LNCaP clone FGC (cell line): ENCODE results near the gene RAD18.

Experiments
- DNase-seq: peaks from one replicate; pipeline ENCODE4 v3.0.0-alpha.2; 2011; ENCODE audit warnings: low read depth
- H3K4me3 ChIP-seq: 2 replicates; pipeline ENCODE4 v1.5.1; 2011; ENCODE audit warnings: mild to moderate bottlenecking, low read depth, low read length, control low read depth
- CTCF ChIP-seq: IDR thresholded peaks from 2 replicates; pipeline ENCODE4 v1.5.1; 2012; ENCODE audit warnings: mild to moderate bottlenecking; ENCODE audit not compliant: control insufficient read depth, insufficient read depth; ENCODE audit errors: extremely low read depth

Gene RAD18

GRCh38 chr3:8842293-8842692, 121.0 kb downstream of the RAD18 start:
- no peak overlapping the region for H3K4me3 ChIP-seq
- no peak for TF ChIP-seq CTCF
- no peak for DNase-seq

GRCh38 chr3:8841472-8841871, 121.8 kb downstream of the RAD18 start:
- no peak for DNase-seq
- TF ChIP-seq CTCF: no peak
- H3K4me3 ChIP-seq: no peak overlapping the region

- no peak overlapping the region for H3K4me3 ChIP-seq
- TF ChIP-seq CTCF: no peak
- no peak for DNase-seq
Measured at GRCh38 chr3:8840556-8840955, 122.7 kb downstream of the RAD18 start.

- no peak for TF ChIP-seq CTCF
- no peak for DNase-seq
- H3K4me3 ChIP-seq: no peak overlapping the region
Measured at GRCh38 chr3:8839607-8840325, 123.5 kb downstream of the RAD18 start.

GRCh38 chr3:8838765-8839423, 124.4 kb downstream of the RAD18 start:
- TF ChIP-seq CTCF: no peak
- H3K4me3 ChIP-seq: no peak overlapping the region
- DNase-seq: peak; percentile 8

GRCh38 chr3:8838234-8838633, 125.0 kb downstream of the RAD18 start:
- no peak for TF ChIP-seq CTCF
- no peak for DNase-seq
- no peak overlapping the region for H3K4me3 ChIP-seq

- no peak overlapping the region for H3K4me3 ChIP-seq
- DNase-seq: no peak
- no peak for TF ChIP-seq CTCF
Measured at GRCh38 chr3:8837162-8837561, 126.1 kb downstream of the RAD18 start.
